ENCODE data around the gene POFUT2.
A peak's percentile ranks its signal among the peaks of the same experiment; 100 is the strongest.

The POFUT2 gene

GRCh38 chr21:45248301-45248892 is 39.3 kb downstream of the POFUT2 start:
- no peak for DNase-seq (ENCODE audit: low spot score)

GRCh38 chr21:45246386-45247320 is 41.0 kb downstream of the POFUT2 start:
- DNase-seq (ENCODE audit: low spot score) = no peak

- no peak for DNase-seq (ENCODE audit: low spot score)
Measured at GRCh38 chr21:45244799-45245340, 42.8 kb downstream of the POFUT2 start.

DNA sequence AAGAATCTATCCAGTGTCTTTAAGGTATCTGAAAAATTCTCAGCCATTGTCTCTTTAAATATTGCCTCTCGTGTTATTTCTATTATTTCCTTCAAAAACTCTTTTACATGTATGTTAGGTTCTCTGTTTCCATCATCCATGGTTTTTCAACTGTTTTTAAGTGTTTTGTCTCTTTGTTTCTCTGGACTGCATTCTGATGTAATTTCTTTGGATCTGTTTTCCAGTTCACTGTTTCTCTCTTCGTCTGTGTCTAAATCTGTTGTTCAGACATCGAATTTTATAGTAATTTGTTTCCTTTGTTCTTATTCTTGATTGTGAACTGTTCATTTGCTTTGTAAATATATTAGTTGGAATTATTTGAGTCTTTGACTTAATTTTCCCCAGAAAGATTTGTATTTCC is 44.1 kb downstream of the POFUT2 start:
- no peak for DNase-seq (ENCODE audit: low spot score)

- DNase-seq (ENCODE audit: low spot score) = no peak
Measured at GRCh38 chr21:45241357-45241756, 46.3 kb downstream of the POFUT2 start.

- DNase-seq (ENCODE audit: low spot score) = no peak
Measured at GRCh38 chr21:45237401-45237800, 50.3 kb downstream of the POFUT2 start.

DNA sequence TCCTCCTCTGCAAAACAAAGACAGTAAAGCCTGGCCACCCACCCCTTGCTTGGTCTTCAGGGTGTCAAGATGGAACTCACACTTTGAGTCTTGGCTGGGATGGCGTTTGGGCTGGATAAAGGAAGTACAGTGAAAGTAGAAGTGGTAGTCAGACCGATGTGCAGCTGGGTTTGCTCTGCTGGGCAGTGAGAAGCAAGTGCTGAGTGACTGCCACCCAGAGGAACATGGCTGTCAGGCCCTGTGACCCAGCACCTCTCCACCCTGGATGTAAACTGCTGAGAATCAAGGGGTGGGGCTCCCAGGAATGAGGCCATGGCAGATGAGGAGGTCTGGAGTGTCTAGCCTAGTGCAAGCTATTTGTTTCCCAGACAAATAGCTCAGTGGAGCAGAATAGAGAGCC is 51.2 kb downstream of the POFUT2 start:
- peak; percentile 18 for DNase-seq (ENCODE audit: low spot score)

GRCh38 chr21:45235488-45235887 is 52.2 kb downstream of the POFUT2 start:
- DNase-seq (ENCODE audit: low spot score) = no peak

- no peak for DNase-seq (ENCODE audit: low spot score)
Measured at GRCh38 chr21:45234965-45235364, 52.7 kb downstream of the POFUT2 start.

- DNase-seq (ENCODE audit: low spot score) = no peak
Measured at GRCh38 chr21:45234127-45234526, 53.6 kb downstream of the POFUT2 start.

DNA sequence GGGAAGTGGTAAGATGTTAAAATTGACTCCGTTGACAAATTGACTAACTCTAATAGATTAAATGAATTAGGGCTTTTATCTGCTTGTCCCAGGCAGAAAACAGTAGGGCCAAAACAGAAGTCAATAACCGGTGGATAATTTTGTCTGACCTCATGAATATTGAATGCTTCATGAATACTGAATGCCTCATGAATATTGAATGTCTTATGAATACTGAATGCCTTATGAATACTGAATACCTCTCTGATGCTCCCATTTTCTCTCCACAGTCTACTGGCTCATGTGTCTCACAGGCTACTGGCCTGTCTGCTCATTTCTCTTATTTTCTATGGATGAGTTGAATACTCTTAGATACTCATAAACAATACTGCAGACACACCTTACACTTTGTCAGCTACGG is 56.0 kb downstream of the POFUT2 start:
- DNase-seq (ENCODE audit: low spot score) = no peak

GRCh38 chr21:45228656-45229240 is 58.9 kb downstream of the POFUT2 start:
- no peak for DNase-seq (ENCODE audit: low spot score)

DNA sequence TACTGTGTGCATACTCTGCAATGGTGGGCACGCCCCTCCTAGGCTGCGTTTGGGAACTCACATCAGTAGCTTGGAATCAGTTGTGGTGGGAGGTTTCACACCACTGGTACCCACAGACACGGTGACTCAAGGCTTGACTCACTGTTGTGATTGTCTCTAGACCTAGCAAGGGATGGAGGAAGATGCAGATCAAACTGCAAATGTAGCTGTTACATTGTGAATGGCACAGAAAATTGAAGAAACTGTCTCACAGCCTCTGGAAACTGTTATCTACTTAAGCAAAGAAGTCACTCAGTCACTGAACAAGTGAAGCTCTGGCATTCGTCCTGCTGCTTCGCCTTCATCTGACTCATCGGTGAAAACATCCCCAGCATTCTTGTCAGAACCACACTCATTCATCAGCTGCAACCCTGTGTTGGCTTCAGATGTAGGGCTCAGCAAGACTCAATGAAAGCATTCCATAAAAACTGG is 59.5 kb downstream of the POFUT2 start:
- peak; percentile 90 for DNase-seq (ENCODE audit: low spot score)

DNA sequence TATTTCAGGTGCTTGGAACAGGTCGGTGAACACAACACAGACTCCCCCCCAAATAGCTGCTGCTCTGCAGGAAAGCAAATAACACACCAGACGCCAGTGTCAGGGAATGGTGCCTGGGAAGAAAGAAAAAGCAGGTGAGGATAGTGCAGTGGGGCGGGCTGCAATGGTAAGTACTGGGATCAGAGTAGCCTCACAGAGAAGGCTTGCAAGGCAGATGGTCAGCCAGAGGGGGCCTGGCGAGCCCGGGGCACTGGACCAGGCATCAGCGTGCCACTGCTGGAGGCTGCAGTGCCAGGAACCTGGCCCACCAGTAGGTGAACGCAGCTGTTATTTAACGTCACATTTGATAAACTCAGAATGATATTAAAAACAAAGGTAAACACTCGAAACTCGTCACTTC is 60.0 kb downstream of the POFUT2 start:
- DNase-seq (ENCODE audit: low spot score) = no peak

DNA sequence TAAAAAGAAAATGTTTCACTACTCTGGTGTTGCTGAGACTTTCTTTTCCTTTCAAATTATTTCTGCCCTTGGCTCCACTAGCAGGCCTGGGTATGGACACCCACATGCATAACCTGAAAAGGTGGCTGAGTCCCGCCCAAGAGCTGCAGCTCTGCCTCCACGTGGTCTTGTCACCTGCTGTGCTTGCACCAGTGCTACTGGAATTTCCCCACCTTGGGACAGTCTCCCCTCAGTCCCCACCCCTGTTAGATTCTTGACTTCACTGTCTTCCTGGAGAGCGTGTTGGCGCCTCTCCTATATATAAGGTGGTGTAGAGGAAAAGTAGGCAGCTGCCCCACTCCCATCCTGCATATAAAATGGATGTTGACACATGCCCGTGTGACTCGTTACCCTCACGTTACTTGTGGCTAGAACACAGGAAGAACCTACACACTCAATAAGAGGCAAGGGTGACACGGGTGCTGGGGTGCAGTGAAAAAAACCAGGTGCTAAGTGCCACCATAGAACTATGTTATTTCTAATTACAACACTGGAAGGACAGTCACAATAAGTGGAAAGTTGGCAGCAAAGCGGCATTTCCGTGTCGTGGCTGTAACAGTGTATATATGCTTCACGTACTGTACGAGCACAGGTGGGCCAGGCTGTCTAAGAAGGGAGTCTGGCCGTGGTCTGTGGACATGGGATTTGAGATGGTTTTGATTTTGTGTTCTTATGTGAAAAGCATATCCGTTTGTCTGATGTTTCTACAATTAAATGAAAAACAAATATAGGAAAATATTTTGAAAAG is 61.0 kb downstream of the POFUT2 start:
- peak; percentile 61 for DNase-seq (ENCODE audit: low spot score)

DNA sequence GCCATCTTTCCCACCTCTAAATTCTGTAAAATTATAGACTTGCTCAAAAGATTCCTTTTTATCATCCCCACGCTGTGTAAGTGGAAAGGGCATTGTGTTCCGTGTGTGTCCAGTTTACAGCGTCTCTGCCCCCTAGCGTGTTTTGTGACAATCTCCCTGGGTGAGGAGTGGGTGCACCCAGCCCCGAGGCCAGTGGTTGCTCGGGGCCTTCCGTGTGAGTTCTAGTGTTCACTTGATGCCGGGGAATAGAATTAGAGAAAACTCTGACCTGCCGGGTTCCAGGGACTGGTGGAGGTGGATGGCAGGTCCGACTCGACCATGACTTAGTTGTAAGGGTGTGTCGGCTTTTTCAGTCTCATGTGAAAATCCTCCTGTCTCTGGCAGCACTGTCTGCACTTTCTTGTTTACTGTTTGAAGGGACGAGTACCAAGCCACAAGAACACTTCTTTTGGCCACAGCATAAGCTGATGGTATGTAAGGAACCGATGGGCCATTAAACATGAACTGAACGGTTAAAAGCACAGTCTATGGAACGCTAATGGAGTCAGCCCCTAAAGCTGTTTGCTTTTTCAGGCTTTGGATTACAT is 61.9 kb downstream of the POFUT2 start:
- DNase-seq (ENCODE audit: low spot score) = no peak

DNA sequence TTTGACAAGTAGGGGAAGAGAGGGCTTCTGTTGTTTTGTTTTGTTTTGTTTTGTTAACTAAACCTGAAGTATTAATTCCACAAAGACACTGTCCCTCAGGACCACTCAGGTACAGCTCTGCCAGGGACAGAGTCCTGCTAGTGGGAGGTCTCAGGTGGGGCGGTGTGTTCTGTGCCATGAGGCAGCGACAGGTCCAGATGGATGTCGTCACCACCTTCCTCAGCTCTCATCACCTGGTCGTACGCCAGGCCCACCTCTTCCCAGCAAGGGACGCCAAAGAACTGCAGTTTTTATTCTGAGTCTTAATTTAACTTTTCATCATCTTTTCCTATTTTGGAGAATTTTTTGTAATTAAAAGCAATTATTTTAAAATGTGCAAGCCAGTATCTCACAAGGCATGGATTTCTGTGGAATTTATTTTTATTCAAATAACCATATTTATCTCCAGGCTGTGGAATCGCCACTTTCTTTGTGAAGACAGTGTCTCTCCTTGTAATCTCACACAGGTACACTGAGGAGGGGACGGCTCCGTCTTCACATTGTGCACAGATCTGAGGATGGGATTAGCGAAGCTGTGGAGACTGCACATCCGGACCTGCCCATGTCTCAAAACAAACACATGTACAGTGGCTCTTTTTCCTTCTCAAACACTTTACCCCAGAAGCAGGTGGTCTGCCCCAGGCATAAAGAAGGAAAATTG is 62.5 kb downstream of the POFUT2 start:
- DNase-seq (ENCODE audit: low spot score) = no peak

DNA sequence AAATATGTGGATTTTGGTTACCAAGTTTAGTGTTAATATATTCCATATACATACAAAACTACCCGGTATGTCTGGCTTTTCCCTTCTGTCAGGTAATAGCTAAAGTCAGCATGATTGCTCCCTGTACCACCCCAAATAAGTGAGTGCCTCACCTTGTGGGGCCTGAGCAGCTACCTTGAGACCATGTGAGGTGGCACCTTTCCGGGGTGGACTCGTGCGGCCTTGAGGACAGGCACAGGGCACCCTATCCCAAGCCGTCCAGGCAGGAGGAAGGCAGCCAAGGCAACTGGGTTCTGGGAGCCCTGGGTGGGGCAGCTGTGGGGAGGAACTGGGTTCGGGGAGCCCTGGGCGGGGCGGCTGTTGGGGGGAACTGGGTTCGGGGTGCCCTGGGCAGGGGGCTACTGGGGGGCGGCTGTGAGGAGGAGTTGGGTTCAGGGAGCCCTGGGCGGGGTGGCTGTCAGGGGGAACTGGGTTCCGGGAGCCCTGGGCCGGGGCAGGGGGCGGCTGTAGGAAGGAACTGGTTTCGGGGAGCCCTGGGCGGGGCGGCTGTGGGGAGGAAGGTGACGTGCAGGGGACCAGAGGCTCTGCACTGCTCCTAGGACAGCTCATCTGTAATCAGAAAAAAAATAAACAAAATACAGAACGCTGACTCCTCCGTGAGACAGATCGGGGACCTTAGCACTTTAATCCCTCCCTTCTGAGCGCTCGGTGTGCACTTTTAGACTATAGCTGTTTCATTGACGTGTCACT is 63.3 kb downstream of the POFUT2 start:
- peak; percentile 82 for DNase-seq (ENCODE audit: low spot score)

DNA sequence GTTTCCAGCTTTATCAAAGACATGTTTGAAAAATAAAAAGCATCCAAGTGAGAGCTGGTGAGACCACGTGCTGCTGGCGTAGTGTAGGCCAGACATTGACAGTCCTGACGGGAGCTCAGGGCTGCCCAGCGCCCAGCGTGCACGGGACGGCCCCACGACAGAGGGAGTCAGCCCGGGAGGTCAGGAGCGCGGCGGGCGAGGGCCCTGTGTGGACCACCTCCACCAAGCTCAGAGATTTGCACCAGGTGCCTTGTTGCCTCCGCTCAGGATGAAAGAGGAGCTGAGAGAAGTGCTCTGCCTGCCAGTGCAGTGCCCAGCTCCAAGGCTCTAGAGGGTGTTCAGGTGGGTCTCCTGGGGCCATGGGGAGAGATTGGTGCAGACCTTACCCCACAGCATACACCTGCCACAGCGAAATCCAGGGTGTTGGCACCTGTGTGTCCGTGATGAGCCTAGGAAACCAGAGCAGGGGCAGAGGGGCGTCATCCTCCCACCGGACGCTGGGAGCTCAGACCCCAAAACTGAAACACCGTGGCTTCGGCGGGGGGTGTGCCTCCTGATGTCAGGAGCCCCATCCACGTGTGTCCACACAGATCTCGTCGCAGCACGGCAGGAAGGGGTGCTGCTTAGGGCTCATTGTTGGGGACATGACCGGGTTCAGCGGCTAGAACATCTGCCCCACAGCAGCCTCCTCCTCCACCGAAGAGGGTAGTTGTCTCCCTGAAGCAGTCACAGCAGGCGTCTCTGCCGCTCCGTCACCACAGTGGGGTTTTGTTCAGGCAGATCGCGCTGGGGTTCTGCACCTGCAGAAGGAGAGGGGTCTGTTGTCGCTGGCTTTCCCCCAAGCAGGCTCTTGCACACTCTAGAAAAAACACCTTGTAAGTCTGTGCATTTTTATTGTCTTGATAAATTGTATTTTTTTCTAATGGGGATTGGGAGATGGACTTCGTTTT is 64.2 kb downstream of the POFUT2 start:
- no peak for DNase-seq (ENCODE audit: low spot score)

Data from CD4-positive, alpha-beta T cell treated with Interleukin-2 at 100 ng/mL for 4 hours (primary cell).